NB4 (cell line): ENCODE measurements around the gene SCGB1C2.

Source experiments
- CTCF ChIP-seq: IDR thresholded peaks from one replicate; pipeline ENCODE4 v1.5.1; 2012; ENCODE audit warnings: low read depth, low read length
- MYC ChIP-seq: IDR thresholded peaks from 2 replicates; pipeline ENCODE4 v1.6.1; 2011; ENCODE audit warnings: low read depth, low read length
- POLR2A ChIP-seq: IDR thresholded peaks from 2 replicates; pipeline ENCODE4 v1.6.1; 2011; ENCODE audit warnings: mild to moderate bottlenecking; ENCODE audit not compliant: insufficient read length; ENCODE audit errors: extremely low read depth
- TF ChIP-seq, protein P1 (sequence below): IDR thresholded peaks from 2 replicates; pipeline ENCODE4 v1.6.1; 2011; ENCODE audit warnings: low read depth, low read length

DNA sequence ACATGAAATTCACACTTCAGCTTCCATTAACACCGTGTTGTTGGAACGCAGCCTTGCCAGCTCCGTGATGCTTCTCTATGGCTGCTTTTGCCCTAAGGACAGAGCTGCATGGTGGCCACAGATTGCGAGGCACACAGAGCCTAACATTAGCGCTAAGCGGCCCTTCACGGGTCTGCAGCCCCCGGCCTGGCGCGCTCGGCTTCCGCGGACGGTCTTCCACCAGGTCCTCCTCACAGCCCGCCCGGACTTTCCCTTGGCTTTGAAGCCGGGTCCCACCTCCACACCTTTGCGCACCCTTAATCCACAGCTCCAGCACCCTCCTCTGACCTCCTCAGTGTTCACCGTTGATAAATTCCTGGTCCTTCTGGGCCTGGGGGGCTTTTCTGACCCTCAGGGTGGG lies 19.6 kb downstream of the SCGB1C2 start:
- no peak for TF ChIP-seq POLR2A
- TF ChIP-seq CTCF, result no peak
- no peak for TF ChIP-seq MYC
- TF ChIP-seq, protein P1, sequence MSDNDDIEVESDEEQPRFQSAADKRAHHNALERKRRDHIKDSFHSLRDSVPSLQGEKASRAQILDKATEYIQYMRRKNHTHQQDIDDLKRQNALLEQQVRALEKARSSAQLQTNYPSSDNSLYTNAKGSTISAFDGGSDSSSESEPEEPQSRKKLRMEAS, result no peak
